ENCODE results near the gene LDLRAD4.
A peak's percentile ranks its signal among the peaks of the same experiment; 100 is the strongest.

The LDLRAD4 gene

DNA sequence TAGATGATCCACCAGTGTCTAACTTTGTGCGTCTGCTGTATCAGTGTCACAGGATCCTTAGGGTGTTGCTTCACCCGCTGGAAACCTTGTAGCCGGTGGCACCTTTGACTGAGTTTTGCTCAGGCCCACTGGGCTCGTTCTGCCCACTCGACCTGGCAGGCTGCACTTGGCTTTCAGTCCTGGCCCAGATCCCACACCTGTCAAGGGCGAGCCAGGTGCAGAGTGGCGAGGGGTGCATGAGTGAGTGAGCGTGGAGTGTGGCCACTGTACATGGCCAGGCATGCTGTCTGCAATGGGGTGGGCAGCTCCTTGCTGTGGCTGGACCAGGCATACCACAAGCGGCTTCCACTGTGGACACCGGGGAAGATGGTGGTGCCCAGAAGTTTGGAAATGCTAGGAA lies 328.8 kb downstream of the LDLRAD4 start:
- DNase-seq (ENCODE audit: low read depth, low spot score), result no peak

DNA sequence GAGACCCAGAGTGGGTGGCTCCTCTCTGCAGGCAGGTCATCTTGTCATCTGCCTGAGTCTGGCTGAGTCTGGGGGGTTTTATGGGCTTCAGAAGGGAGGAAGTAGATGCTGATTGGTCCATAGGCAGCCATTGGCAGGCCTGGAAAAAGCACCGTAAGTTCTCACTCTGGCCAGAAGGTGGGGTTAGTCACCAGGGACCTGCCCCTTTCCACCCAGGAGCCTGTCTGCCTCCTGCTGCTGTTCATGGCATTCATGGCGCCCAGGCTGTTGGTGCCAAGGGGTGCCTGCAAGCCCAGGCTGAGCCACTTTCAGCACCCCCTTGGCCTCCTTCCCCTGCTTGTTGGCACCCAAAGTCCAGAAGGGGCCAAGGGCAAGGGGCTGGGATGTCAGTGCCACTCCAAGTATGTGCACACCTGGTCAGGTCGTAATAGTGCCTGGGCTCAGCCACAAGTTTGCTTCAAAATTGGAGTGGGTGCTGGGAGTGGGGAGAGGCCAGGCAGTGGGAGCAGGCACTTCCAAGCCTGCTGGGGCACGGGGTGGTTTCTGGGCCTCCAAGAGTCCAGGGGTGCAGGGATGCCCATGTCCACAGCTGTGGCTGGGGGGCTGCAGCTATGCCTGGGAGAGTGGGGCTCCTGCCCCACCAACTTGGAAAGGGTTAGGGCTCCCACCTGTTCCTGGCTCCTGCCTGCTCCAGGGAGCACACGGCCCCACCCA lies 329.7 kb downstream of the LDLRAD4 start:
- no peak for DNase-seq (ENCODE audit: low read depth, low spot score)

DNA sequence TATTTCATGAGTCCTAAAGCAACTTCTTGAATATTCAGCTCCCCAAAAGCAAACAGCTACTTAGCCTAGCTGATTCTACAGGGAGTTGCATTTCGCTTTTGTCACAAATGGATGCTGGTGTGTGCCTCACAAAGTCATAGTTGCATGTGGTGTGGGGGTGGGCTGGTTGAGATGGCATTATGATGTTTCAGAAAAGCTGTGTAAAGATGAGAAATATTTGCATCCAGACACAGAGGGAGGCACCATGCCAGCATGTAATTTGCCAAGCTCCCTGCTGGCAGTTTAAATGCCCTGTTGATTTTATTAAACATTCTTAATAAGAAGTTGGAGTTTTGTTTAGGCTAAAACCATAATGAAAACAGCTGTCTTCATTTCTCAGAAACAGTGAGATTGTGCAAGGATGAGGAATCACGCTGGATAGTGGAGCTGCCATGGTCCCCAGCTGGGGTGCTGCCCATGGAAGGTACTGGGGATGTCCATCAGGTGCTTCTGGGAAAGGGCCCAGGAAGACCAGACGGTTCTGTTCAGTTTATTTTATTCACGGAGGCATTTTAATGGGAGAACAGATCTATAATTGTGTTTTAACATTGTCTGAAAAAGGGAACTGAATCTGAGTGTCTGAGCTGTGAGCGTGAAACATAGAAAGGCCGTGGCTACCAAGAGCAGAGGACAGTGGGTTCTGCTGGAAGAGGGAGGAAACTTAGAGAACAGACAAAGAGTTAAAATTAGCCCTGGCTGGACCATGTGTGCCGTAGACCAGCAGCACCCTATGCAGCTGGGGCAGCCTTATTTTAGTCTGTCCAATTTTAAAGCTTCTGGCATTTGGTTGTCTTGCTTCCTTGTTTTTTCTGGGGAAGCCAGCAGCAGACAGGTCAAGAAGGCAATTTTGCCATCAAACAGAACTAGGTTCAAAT lies 330.7 kb downstream of the LDLRAD4 start:
- no peak for DNase-seq (ENCODE audit: low read depth, low spot score)

DNA sequence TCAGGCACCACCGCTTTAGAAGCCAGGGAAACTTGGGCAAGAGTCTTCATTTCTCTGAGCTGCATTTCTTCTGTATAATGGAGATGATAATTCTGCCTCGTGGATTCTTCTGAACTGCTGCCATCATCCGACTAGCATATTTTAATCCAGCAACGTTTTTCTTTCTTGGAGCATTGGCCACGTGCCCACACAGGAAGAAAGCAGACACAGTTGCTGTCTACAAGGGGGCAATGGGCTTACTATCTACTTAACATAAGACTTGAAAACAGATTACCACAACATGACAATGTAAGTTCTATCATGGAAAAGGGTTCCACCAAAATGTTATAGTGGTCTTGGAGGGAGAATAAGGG lies 331.3 kb downstream of the LDLRAD4 start:
- DNase-seq (ENCODE audit: low read depth, low spot score), result no peak

DNA sequence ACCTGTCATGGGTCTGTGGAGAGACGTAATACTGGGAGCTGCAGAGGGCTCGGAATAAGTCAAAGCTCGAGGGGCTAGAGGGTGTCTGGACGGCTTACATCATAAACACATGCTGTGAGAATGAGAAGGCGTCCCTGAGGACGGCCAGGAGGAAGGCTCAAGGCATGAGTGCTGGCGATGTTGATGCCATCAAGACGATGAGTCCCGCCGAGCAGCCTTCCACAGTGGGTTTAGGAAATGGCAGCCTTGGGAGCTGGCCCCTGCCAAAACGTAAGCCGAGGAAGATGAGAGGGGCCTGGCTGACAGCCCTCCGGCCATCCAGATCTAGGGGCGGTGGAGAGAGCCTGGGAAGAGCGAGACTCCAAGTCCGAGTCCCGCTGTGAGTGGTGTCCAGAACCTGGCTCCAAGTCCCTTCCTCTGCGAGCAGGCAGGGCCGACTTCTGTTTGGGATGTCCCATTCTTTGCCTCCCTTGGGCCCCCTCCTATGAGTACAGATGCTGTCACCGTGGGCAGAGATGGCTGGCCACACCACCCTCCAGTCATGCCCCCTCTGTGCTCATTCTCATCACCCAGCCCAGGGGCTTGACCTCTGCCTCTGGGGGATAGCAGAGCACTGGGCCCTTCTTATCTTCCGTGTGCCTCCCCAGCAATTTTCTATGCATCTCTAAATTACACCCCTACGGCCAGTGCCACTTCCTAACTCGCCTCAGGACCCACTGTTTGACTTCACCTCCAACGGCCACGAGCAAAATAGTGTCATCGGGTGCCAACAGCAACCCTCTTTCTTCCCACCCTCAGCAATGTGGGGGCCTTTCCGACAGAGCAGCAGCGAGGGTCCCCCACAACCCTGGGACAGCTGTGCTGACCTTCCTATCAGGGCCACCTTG lies 332.1 kb downstream of the LDLRAD4 start:
- no peak for DNase-seq (ENCODE audit: low read depth, low spot score)

DNA sequence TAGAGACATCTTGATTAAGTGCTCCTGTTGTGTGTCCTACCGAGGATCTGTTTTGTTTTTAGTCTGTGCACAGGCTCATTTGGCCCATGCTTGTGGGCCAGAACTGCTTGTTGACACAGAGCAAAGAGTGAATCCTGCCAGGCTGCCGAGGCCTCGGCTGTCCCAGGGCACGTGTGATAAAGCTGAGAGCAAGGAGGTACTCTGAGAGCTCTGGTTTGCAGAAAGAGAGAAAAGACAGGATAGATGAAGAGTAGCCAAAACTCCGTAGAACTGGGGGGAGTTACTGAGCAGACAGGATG lies 332.7 kb downstream of the LDLRAD4 start:
- DNase-seq (ENCODE audit: low read depth, low spot score), result no peak

DNA sequence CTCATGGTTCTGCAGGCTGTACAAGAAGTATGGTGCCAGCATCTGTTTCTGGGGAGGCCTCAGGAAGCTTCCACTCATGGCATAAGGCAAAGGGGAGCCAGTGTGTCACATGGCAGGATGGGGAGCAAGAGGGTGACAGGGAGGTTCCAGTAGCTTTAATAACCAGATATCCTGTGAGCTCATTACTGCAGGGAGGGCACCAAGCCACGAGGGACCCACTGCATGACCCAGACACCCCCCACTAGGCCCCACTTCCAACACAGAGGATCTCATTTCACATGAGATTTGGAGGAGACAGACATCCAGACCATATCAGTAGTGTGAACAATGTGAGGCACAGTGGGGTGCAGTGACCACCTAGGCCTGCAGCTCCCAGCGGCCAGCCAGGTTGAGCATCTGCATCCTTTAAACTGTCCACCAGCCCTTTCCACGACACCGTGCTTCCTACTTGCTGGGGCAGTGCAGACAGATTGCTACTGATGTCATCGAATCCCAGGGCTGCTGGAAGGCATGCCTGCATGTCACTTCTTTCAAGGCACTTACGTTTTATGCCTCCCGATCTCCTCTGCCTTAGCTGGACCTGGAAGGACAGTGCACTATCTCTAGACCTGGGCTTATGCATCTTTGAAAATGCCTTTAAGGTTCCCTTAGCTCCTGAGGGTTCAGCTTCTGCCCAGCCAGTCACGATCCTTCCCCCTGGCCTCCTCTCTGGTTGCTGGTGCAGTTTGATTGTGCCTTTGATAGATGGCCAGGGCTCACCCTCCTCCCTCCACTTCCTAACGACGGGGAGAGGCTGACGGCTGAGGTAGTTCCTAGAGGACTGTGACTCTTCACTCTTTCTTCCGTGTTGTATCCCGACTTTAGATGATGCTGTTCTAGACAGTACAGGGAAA lies 333.5 kb downstream of the LDLRAD4 start:
- no peak for DNase-seq (ENCODE audit: low read depth, low spot score)

DNA sequence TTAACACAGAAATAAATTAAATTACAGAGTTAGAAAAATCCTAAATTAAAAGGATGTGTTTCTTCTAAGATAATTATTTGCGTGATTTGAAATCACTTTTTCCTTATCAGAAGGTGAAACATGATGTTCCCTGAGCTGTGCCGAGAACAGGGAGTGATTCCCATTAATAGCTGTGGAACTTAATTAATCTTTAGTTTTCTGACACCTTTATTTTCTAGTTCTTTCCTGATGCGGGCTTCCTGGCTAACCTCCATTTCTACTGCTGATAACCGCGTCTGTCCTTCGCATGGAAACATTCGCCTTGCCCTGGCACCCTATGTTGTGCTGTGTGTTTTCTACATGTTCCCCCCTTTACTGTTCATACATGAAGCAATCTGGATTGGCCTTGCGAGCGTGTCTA lies 334.9 kb downstream of the LDLRAD4 start:
- DNase-seq (ENCODE audit: low read depth, low spot score), result no peak

DNA sequence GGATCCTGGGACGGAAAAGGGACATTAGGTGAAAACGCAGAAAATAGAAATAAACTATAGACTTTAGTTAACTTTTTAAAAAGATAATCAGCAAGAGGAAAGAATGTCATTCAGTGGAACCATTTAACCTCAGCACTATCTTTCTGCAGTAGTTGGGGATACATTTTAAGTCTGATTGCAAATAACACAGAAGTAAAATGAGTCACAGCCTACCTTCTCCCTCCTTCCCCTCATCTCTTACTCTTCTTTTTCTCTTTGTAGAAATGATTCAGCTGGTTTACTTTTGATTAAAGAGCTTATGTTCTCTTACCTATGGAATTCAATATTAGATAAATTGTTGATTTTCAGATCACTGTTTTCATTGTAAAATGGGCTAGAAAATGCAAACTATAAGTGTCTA lies 336.6 kb downstream of the LDLRAD4 start:
- DNase-seq (ENCODE audit: low read depth, low spot score), result no peak

DNA sequence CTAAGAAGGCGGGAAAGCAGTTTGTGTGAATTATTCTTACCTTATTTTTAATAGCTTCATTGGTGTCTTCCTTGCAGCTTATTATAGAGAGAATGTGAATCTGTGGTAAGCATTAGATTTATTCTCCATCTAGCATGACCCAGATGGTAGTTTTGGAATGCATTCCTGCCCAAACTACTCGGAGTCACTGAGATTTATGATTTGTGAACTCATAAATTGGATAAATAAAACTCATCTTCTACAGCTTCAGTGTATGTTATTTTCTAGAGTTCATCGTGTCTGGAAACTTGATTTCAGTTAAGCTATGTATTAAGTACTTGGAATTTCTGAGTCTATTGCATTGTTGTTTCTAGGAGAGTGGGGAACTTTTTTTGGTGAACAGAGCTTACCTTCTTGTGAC lies 337.3 kb downstream of the LDLRAD4 start:
- DNase-seq (ENCODE audit: low read depth, low spot score), result no peak

DNA sequence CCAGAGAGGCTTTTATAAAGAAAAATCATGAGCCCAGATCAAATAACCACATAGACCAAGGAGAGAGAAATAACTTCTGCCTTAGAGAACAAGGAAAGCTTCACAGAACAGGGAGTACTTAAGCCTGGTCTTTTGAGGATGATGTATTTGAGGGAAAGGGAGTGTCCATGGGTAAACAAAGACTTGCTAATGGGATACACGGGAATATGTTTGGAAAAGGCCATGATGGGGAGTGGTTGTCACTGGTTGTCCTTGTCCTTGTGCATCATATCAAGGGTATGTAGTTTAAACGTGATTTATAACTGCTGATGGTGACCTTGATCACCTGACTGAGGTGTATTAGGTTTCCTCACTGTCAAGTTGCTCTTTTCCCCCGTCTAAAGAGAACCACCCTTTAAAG lies 337.9 kb downstream of the LDLRAD4 start:
- DNase-seq (ENCODE audit: low read depth, low spot score), result no peak

DNA sequence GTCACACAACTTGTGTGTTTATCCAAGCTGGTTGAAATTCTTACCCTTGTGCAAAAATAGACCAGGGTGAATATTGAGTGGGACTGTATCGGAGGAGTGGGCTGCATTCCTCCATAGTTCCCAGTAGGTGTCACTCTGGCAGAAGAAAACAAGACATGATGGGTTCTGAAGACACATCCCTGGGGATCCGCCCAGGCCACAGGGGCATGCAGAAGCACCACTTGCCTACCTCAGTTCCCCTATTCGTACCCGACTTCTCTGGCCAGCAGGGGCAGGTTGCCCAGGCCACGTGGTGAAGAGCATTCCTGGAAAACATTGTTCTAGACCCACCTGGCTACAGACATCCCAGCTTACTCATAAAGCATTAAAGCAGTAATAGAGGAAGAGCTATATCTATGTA lies 339.6 kb downstream of the LDLRAD4 start:
- peak; percentile 40 for DNase-seq (ENCODE audit: low read depth, low spot score)

DNA sequence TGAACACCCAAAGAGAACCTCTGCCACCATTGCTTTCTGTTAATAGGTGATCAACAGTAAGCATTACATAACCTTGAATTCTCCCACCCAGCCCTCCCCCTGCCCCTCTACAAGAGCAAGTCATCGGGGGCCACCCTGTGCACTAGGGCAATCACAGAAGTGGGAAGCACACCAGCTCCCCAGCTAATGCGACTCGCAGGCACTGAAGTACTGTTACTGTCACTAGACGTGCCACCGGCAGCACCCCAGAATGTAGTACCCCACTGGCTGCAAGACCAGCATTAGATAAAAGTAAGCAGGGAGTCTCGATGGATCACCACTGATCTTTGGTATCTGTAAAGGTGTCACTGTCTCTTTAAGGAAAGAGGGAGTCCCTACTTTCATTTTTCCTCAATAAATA lies 340.2 kb downstream of the LDLRAD4 start:
- DNase-seq (ENCODE audit: low read depth, low spot score), result no peak

DNA sequence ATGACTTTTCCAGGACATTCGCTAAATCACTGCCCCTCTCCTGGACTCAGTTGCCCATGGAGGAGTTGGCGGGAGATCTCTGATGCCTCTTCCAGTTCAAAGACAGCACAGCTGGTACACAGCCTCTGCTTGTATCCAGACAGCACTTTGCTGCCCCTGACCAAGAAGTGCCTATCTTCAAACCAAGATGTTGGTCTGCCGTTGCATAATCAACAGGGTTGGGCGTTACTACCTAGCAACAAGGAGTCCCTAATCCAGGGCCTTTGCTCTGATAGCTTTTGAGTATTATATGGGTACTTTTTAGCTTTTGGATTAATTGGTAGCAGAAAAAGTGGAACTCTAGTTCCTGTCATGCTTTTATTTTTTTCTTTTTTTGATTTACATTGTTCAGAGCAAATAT lies 341.2 kb downstream of the LDLRAD4 start:
- DNase-seq (ENCODE audit: low read depth, low spot score), result no peak

DNA sequence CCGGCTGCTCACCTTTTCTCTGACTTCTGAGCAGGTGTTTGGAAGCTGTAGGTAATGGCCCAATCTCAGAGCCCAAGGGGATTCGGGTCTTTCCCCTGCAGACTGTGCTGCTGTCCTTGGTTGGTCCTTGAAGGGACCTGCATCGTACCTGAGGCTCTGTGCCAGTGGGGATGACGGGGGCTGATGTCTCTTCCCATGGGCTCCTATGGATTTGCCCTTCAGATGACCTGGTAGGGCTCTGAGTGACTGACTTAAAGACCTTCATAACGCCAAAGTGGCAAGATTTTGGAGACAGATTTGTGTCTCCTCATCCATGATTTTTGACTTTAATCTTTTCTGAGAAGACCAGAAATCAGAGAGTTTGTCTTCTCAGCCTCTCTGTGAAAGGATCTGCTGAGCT lies 341.7 kb downstream of the LDLRAD4 start:
- no peak for DNase-seq (ENCODE audit: low read depth, low spot score)

DNA sequence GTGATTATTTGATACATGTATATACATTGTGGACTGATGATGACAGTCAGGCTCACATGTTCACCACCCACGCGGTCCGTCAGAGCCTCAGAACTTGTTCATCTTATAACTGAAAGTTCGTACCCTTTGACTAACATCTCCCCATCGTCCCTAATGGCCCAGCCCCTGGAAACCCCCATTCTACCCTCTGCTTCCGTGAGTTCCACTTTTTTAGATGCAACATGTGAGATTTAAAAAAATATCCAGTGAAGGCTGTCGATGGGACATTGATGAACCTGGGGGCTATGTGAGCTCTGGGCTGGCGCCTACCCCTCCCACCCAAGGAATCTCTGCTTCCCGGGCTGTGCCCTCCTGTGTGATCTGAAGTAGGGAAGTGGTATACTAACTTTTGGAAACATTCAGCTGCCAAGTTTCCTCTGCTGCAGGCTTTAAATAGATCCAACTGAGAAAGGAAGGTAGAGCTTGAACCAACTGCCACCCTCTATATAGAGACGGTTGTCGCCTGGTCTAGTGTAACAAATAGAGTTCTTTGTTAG lies 344.0 kb downstream of the LDLRAD4 start:
- no peak for DNase-seq (ENCODE audit: low read depth, low spot score)

DNA sequence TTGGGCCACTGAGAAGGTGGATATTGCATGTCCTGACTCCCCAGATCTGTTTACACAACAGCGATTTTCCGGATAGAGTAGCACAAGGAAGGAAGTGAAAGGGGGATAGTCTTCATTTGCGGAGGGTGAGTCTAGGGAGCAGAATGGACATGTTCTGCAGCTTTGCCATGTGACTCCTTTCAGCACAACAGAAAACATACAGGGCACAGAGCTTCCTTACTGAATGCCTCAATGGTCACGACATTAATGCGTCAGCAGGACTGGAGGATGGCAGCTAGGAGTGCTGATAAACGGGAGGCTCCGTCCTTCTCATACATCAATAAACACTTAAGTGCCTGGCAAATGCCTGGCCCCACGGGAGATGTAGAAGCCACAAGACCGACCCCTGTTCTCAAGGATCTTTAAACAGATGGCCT lies 344.8 kb downstream of the LDLRAD4 start:
- no peak for DNase-seq (ENCODE audit: low read depth, low spot score)

DNA sequence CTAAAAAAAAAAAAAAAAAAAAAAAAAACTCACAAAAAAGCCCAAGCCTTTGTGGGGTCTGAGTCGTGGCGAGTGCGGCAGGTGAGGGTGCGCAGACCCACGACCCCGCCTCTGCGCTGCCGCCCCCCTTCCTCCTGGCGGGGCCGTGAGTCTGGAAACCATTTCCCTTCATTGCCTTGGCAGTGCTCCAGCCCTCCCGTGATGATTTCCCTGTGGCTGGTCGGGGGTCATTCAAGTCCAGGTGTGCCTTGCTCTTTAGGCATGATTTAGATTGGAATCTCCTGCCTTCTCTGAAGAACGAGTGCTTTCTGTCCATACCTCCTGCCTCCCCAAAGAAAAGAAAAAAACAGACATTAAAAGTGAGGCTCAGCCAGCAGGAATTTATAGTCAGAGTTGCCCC lies 346.0 kb downstream of the LDLRAD4 start:
- no peak for DNase-seq (ENCODE audit: low read depth, low spot score)

DNA sequence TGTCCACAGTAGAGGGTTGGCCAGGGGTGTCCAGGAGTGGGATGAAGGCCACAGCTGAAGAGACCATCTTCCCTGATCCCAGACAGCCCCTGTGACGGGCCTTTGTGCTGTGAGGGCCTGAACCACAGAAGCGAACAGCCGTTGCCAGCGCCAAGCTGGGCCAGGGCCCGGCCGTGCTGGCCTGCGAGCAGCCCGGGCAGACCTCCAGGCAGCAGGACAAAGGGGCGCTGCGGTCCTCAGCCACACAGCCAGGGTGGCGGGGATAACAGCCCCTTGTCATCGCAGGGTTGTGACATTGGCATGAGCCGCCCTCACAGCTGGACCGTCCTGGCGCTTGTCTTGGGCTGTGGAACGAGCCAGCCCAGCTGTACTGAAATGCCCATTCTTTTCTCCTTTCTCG lies 346.7 kb downstream of the LDLRAD4 start:
- DNase-seq (ENCODE audit: low read depth, low spot score), result no peak

DNA sequence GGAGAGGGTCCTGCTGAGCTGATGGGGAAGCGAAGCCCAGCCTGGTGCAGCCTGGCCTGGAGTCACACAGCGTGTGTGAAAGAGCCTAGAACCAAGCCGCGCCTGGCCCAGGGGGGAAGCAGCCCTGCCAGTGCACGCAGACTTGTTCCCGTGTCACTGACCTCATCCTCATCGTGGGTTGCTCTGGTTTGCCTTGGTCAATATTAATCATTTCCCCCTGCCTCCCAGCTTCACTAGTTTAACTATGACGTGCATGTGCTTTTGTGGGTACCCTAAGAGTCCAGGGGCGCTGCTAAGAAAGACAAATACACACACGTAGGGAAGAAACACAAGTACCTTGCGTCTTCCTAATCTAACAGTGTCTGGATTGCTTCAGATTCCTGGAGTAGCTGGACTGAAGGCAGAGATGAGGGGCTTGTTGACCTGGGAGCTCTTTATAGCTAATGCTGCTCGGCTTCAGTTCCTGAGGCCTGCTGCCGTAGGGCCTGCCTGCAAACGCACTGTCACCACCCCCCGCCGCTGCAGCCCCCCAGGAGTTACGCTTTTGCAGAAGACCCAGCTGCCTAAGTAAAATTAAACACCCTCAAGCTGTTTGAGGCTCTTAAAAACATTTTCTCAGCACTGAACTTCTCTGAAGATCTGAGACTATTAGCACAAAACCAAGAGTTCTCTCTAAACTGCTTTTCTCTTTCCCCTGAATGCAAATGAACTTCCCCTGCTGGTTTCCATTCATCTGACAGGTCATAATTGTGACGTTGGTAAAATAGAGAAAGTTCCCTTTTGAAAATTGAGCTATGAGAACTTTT lies 348.6 kb downstream of the LDLRAD4 start:
- DNase-seq (ENCODE audit: low read depth, low spot score), result no peak
